HUES6 (cell line): ENCODE data around the gene DNAJC18.

Experiments
- H3K27ac ChIP-seq: 2 replicates; pipeline ENCODE4 v1.7.0; 2013; ENCODE audit warnings: low read depth, mild to moderate bottlenecking, low read length, inconsistent platforms
- H3K27me3 ChIP-seq: 2 replicates; pipeline ENCODE4 v1.6.1; 2013; ENCODE audit warnings: low read length; ENCODE audit not compliant: control insufficient read depth, insufficient read depth
- H3K36me3 ChIP-seq: 2 replicates; pipeline ENCODE4 v1.6.1; 2013; ENCODE audit warnings: low read length; ENCODE audit not compliant: control insufficient read depth, insufficient read depth
- H3K4me1 ChIP-seq: 2 replicates; pipeline ENCODE4 v1.6.1; 2013; ENCODE audit warnings: low read length; ENCODE audit not compliant: control insufficient read depth, insufficient read depth
- H3K4me3 ChIP-seq: 2 replicates; pipeline ENCODE4 v1.5.1; 2013; ENCODE audit warnings: low read depth, low read length
- H3K9ac ChIP-seq: one replicate; pipeline ENCODE4 v1.6.1; 2013; ENCODE audit warnings: mild to moderate bottlenecking, low read length
- H3K9me3 ChIP-seq: 2 replicates; pipeline ENCODE4 v1.6.1; 2013; ENCODE audit warnings: low read depth, low read length; ENCODE audit not compliant: control insufficient read depth, insufficient read depth

Gene DNAJC18

GRCh38 chr5:139374909-139375308, 64.4 kb downstream of the DNAJC18 start:
- Histone ChIP-seq H3K9ac (no peak overlapping the region), H3K36me3 (peaks cover 21% of the 10 kb centered on the region), H3K27me3 (no peaks in the 10 kb centered on the region), H3K4me3 (no peak overlapping the region), H3K9me3 (no peaks in the 10 kb centered on the region), H3K27ac (no peak overlapping the region), H3K4me1 (peaks cover 11% of the 10 kb centered on the region; the same call in 1 of the 2 replicates)

GRCh38 chr5:139371482-139372435, 67.6 kb downstream of the DNAJC18 start:
- Histone ChIP-seq H3K27ac (no peak overlapping the region), H3K9ac (no peak overlapping the region), H3K4me1 (no peaks in the 10 kb centered on the region), H3K9me3 (no peaks in the 10 kb centered on the region), H3K4me3 (no peak overlapping the region), H3K36me3 (peaks cover 48% of the 10 kb centered on the region), H3K27me3 (no peaks in the 10 kb centered on the region)

GRCh38 chr5:139369181-139369580, 70.1 kb downstream of the DNAJC18 start:
- peaks cover 72% of the 10 kb centered on the region for H3K36me3 ChIP-seq
- H3K4me1 ChIP-seq, result no peaks in the 10 kb centered on the region
- no peaks in the 10 kb centered on the region for H3K27me3 ChIP-seq
- H3K9ac ChIP-seq, result no peak overlapping the region
- H3K27ac ChIP-seq, result no peak overlapping the region
- H3K9me3 ChIP-seq, result no peaks in the 10 kb centered on the region
- no peak overlapping the region for H3K4me3 ChIP-seq

- H3K36me3 ChIP-seq, result peaks cover 77% of the 10 kb centered on the region
- no peak overlapping the region for H3K27ac ChIP-seq
- no peaks in the 10 kb centered on the region for H3K27me3 ChIP-seq
- no peak overlapping the region for H3K4me3 ChIP-seq
- H3K9me3 ChIP-seq, result no peaks in the 10 kb centered on the region
- no peak overlapping the region for H3K9ac ChIP-seq
- no peaks in the 10 kb centered on the region for H3K4me1 ChIP-seq
Measured at GRCh38 chr5:139368613-139369012, 70.7 kb downstream of the DNAJC18 start.

- Histone ChIP-seq H3K27me3 (no peaks in the 10 kb centered on the region), H3K27ac (no peak overlapping the region), H3K4me3 (no peak overlapping the region)
Measured at GRCh38 chr5:139364466-139364865, 74.9 kb downstream of the DNAJC18 start.

GRCh38 chr5:139363937-139364336, 75.4 kb downstream of the DNAJC18 start:
- Histone ChIP-seq H3K4me1 (no peaks in the 10 kb centered on the region), H3K36me3 (peaks cover 54% of the 10 kb centered on the region)

More at GRCh38 chr5:139364466-139364865, 74.9 kb downstream of the DNAJC18 start:
- Histone ChIP-seq H3K9ac (no peak overlapping the region), H3K9me3 (no peaks in the 10 kb centered on the region), H3K36me3 (peaks cover 59% of the 10 kb centered on the region), H3K4me1 (no peaks in the 10 kb centered on the region)

GRCh38 chr5:139361835-139362429, 77.4 kb downstream of the DNAJC18 start:
- Histone ChIP-seq H3K4me3 (no peak overlapping the region), H3K9me3 (no peaks in the 10 kb centered on the region), H3K27ac (no peak overlapping the region), H3K36me3 (peaks cover 48% of the 10 kb centered on the region), H3K27me3 (no peaks in the 10 kb centered on the region), H3K9ac (no peak overlapping the region), H3K4me1 (no peaks in the 10 kb centered on the region)

More at GRCh38 chr5:139363937-139364336, 75.4 kb downstream of the DNAJC18 start:
- Histone ChIP-seq H3K4me3 (no peak overlapping the region), H3K27me3 (no peaks in the 10 kb centered on the region), H3K9me3 (no peaks in the 10 kb centered on the region), H3K9ac (no peak overlapping the region), H3K27ac (no peak overlapping the region)

GRCh38 chr5:139360384-139360783, 78.9 kb downstream of the DNAJC18 start:
- H3K27me3 ChIP-seq, result no peaks in the 10 kb centered on the region
- no peaks in the 10 kb centered on the region for H3K9me3 ChIP-seq

More at GRCh38 chr5:139360384-139360783, 78.9 kb downstream of the DNAJC18 start:
- Histone ChIP-seq H3K4me1 (no peaks in the 10 kb centered on the region), H3K4me3 (no peak overlapping the region), H3K27ac (no peak overlapping the region), H3K9ac (no peak overlapping the region), H3K36me3 (peaks cover 33% of the 10 kb centered on the region)
